Body of pancreas (tissue), 4 donors: ENCODE results near the gene NMRAL1.

Source experiments
- POLR2A ChIP-seq, 3 donors: fragments of 450-650 bp; IDR thresholded peaks; one replicate each; pipeline ENCODE4 v1.6.1; 2016; ENCODE audit warnings: antibody characterized with exemption in 3 of 3, mild to moderate bottlenecking in 2 of 3
- TF ChIP-seq, protein P1 (sequence below), 7 experiments: fragments of 450-650 bp in 4 of 7; fragments of 200-600 bp in 3 of 7; sonication (generic) in 3 of 7; IDR thresholded peaks; one replicate each; pipeline ENCODE4 v1.5.1; 2016 to 2019; ENCODE audit warnings: antibody characterized with exemption in 7 of 7

DNA sequence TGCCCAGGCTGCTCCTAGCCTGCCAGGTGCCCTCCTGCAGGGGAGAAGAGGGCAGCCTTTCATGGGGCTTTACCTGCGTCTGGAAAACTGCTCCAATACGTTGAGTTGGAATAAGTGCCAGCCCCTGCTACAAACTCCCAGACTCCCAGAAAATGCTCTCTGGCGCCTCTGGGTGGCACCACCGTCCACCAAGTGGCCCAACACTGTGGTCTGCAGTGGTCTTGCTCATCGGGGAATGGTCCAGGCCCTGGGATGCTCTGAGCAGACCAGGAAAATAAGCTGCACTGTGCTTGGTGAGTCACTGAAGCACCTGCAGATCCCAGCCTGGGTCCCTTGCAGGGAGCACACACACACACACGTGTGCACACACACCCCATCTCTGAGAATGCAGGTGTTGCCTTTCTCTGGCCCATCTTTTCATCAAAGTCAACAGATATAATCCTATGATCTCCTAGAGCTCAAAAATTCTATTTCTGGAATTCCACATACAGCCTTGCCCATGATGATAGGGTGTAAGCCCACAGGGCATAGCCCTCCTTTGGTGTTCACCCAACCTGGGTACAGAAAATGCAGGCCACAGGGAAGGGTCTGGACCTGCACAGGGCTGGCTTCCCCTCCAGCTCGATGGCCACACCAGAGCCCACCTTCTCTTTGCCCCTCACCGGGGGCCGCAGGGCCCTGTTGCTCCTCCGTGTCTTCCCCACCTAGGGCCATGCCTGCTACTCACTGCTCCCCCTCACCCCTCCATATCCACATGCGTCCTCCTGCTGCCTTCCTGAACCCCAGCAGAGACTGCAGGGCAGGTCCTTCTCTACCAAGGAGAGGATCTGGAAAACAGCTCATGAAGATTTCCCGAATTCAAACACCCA, 43.6 kb upstream of the NMRAL1 start:
- no peak for TF ChIP-seq POLR2A (IDR thresholded peaks at IDR 0.05)
- TF ChIP-seq, protein P1, sequence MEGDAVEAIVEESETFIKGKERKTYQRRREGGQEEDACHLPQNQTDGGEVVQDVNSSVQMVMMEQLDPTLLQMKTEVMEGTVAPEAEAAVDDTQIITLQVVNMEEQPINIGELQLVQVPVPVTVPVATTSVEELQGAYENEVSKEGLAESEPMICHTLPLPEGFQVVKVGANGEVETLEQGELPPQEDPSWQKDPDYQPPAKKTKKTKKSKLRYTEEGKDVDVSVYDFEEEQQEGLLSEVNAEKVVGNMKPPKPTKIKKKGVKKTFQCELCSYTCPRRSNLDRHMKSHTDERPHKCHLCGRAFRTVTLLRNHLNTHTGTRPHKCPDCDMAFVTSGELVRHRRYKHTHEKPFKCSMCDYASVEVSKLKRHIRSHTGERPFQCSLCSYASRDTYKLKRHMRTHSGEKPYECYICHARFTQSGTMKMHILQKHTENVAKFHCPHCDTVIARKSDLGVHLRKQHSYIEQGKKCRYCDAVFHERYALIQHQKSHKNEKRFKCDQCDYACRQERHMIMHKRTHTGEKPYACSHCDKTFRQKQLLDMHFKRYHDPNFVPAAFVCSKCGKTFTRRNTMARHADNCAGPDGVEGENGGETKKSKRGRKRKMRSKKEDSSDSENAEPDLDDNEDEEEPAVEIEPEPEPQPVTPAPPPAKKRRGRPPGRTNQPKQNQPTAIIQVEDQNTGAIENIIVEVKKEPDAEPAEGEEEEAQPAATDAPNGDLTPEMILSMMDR (IDR thresholded peaks at IDR 0.05): peak; percentile 35 to 71 (median 55)
